HG02938 (cell line): ENCODE results near the gene CYB561A3.
"Not testable (repeated sequence)": the region's sequence is repeated elsewhere in the genome, so short reads cannot be mapped to it uniquely, and the experiment has no call there.

ENCODE experiments used
- ATAC-seq: cut with Tn5 transposase; IDR thresholded peaks from one replicate; pipeline ENCODE4 v1.9.1; 2021; ENCODE audit warnings: mild to moderate bottlenecking, moderate library complexity; ENCODE audit not compliant: unreplicated experiment

Gene CYB561A3, protein sequence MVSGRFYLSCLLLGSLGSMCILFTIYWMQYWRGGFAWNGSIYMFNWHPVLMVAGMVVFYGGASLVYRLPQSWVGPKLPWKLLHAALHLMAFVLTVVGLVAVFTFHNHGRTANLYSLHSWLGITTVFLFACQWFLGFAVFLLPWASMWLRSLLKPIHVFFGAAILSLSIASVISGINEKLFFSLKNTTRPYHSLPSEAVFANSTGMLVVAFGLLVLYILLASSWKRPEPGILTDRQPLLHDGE

DNA sequence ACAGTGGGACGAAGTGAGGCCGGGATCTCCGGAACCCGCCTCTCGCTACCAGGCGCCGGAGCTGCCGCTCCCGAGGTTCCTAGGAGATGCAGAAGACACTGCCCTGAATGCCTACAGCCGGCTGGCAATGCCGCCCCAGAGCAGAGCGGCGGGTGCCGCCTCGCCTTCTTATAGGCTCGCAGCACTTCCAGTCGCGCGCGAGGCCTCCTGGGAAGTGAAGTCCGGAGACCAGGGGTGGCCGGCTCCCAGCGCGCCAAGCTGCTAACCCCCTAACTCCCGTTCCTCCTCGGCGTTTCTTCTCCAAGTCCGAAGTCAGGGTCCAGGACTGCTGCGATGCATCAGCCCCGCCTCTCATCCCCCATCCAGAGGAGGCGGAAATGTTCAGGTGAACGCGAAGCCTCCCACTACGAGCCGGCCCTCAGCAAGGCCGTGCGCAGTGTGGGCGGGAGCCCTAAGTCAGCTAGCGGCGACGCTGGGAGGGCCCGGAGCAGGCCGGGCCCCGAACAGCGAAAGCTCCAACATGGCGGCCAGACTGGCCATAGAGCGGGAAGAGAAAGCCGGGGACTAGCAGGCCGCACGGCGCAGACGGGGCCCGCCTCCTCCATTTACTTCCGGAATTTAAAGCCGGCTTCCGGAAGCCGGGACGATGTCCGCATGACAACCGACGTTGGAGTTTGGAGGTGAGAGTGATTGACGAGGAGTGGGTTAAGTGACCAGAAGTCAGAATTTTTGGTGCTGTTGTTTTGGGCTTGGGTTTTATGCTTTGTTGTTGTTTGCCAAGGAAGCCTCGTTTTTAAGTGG lies at the start of gene CYB561A3, which contains the start of gene TMEM138:
CYB561A3 (minus strand) TSS at position 142 of the 801 bp plus-strand sequence. CDS start 5,169 bp downstream, outside the sequence.
TMEM138 (plus strand) TSS at position 634 of the 801 bp plus-strand sequence. CDS start 2,017 bp downstream, outside the sequence.
- ATAC-seq: peak; percentile 80

DNA sequence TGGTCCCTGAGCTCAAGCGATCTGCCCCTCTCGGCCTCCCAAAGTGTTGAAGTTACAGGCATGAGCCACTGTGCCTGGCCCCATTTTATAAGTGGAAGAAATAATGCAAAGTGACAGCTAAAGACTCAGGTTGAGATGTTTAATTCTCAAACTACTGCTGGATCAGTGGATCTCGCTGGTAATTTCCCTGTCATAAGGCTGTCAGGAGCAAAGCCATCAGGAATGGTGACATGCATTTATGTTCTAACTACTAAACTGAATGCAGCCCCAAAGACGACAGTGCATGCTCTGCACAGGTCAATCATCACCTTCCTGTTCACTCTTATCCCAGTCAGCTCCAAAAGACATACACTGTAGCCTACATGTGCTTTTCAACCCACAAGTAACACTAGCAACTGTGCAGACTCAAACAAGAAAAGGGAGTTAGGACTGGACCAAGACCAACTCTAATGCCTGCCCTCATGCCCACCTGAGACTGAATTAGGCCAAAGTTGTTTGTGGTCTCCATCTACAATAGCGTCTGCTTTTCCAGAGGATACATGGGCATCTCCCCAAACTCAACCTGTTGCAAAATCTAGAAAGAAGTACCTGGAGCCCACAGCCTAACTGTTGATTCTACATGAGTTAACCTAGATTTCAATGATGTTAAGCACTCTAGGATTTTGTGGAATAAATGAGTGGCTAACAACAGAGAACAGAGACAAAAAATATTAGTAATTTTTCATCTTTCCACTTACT lies 45.5 kb upstream of the CYB561A3 start:
- no peak for ATAC-seq

DNA sequence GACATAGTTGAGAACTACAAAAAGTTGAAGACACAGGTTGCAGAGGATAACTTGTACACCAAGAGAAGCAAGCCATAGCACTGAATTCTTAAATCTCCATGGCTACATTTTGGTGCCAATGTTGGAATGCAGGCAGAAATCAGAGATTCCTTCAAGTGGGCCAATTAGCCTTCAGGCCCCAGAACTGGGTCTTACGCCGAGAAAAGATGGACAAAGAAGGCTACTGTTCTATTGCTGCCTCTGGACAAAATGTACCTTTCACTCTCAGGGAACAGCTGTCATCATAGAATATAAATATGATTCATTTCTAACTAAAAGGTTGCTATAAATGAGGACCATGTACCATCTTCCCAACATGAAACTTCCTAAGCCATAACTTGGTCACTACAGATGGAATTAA lies 44.4 kb upstream of the CYB561A3 start:
- no peak for ATAC-seq

DNA sequence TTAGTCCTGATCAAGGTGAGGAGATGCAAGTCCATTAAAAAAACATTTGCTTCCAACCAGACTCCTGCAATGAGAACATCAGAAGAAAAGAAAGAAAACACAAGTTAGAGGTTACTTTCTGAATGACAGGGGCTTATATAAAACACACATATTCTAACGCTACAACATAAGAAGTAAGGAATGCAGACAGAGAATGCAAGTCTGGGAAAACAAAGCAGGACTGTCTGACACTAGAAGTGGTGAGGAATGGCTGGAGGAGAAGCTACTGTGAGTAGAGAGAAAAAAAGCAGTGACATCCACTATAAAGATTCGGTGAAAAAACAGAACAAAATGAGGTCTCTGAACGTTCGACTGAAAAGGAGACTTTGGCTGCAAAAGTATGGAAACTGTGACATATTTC lies 43.0 kb upstream of the CYB561A3 start:
- no peak for ATAC-seq

DNA sequence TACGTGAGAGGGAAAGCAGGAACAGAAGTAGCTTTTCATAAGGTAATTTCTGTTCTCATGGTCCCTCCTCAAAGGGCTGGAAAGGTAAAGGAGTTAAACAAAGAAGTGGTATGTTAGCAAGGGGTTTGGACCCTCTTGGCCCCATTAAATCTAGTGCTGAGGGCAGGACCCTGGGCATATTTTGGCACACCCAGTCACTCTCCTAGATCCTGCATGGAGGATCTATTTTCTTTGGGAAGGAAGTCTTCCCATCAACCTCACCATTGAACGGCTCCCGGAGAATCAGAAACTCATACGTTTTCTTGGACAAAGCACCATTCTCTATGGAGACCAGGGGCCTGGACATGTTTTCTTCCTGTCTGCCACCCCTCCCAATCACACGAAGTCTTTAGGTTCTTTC lies 42.4 kb upstream of the CYB561A3 start:
- ATAC-seq: no peak

DNA sequence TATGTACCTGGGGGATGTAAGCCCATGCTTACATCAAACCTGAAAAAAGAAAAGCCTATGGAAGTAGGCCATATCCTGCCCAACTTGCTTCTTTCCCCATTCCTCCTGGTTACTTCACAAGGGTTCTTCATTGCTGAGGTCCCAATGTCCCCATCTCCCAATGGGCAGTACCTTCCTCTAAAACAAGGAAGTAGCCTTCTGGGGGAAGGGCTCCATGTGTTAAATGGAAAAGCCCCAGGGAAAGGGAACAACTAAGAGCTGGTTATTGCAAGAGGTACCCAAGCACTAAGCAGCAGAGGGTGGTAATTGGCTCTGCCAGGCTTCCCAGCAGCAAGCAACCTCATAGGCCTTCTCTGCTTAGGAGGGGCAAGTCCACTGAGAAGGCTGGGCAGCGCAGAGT lies 42.0 kb upstream of the CYB561A3 start:
- no peak for ATAC-seq

DNA sequence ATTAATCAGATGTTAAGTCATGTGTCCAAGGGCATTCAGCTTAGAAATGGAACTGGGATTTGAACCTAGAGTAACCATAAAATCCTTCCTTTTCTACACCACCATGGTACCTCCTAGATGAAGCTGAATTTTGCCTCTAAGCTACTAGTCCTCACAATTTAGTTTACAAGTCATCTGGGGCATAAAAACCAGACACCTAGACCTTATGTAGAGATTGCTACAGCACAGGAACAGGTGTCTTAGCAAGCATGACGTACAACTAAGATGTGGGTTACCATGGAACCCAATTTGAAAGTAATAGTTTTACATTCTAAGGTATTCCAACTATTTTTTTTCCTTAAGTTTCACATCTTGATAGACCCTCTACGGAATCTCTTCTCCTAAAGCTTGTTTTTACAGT lies 39.9 kb upstream of the CYB561A3 start:
- ATAC-seq: no peak

DNA sequence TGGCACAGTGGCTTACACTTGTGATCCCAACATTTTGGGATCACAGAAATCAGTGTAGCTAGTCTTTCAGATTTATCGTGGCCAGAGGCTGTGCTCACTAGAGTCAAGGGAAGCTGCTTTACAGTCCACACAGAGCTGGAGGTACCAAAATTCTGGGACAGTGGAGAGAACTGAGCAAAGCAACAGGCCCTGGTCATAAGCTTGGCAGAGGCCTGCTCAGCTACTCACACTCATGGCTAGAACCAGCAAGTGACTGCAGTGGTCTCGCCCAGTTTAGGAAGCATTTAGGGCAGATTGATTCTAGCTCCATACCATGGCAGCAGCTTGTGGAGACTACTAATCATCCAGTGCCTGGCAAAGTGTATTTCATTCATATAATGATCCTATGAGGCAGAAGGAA lies 39.5 kb upstream of the CYB561A3 start:
- ATAC-seq: no peak

DNA sequence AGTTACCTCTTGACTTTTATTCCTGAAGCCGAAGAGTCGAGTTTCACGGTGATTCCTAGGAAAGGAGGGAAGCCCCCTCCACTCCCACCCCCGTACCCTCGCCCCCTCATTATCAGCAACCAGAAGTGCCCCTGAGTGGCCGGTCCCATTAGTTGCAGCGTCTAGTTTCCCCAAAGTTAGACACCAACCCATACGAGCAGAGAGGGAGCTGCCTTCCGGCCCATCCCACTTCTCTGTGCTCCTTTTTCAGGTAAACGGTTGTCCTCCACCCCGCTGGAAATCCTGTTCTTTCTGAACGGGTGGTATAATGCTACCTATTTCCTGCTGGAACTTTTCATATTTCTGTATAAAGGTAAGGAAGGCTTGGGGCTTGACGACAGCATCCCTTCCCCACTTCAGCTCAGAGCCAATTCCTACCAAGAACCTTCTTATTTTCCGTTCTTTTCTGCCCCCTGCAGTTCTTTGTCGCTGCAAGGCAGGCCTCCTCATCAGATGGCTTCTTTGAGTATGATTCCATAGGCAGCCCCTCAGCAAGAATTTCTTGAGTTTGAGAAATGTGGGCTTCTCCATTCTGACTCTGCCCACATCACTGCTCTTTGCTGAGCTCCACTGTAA lies 31.4 kb upstream of the CYB561A3 start:
- ATAC-seq: no peak

DNA sequence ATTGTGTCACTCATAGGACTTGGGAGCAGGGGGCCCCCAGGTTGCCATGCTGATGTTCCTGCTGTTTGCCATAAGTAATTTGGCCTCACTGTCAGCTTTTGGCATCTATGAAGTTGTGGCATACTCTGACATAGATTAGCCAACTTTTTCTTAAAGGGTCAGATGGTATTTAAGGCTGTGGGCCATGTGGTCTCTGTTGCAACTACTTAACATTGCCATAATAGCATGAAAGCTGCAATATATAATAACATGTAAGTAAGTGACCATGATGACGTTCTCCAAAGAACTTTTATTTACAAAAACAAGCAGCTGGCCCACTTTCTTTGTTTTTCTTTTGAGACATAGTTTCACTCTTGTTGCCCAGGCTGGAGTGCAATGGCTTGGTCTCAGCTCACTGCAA lies 28.5 kb upstream of the CYB561A3 start:
- no peak for ATAC-seq

DNA sequence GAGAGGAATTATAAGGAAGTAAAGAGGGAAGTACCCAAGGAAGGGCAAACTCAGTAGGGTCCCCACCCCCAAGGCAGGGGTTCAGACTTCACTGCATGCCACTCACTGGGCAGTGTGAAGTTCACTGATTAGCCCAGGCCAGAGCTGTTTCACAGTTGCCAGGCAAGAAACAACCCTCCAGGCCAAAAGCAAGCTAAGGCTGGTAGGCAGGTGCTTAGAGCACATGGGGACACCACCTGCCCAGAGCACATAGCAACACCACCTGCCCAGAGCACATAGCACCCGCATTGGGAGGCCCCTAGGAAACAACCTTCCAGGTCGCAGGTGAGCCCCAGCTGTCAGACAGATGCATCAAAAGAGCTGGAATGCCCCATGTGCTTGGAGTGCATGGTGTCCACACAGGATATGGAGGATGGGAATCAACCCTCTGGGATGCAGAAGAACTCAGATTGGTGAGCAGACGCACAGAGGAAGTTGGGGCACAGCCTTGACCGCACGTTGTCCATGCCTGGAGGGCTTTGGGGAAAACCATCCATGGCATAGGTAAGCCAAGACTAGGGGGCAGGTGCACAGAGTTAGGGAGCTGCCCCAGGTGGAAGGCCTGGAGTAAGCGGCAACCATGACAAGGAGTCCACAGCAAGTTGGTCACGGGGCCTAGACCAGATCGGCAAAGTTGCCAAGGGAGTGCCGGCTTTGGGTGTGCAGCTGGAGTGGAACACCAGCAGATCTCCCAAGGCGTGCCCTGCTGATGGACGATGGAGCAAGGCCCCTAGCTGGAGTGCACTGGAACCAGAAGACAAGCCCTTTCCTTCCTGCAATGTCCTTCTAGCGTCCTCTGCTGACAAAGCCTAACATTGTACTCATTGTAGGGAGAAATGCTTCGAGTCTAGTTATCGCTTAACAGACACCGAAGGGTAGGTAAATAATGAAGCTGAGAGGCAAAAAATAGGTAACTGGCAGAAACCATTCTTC lies 22.9 kb upstream of the CYB561A3 start:
- no peak for ATAC-seq

DNA sequence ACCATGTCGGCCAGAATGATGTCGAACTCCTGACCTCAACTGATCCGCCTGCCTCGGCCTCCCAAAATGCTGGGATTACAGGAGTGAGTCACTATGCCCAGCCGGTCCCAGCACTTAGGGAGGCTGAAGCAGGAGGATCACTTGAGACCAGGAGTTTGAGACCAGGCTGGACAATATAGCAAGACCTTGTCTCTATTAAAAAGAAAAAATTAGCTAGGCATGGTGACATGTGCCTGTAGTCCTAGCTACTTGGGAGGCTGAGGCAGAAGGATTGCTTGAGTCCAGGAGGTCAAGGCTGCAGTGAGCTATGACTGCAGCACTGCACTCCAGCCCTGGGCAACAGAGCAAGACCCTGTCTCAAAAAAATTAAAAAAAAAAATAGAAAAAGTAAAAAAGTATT lies 22.2 kb upstream of the CYB561A3 start:
- not testable (repeated sequence) for ATAC-seq

DNA sequence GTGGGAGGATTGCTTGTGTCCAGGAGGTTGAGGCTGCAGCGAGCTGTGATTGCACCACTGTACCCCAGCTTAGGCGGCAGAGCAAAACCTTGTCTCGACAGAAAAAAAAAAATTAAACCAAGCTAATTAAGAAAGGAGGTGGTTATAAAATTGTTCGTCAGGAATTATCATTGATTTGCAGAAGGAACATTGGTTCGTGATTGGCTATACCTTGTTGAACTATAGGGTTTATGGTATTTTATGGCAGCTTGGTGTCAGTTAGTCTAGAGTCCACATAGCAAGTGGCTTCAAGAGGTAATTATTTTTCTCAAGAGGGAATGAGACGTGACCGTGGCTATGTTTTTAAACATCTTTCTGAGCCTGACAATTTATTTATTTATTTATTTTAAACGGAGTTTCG lies 19.2 kb upstream of the CYB561A3 start:
- ATAC-seq: no peak

DNA sequence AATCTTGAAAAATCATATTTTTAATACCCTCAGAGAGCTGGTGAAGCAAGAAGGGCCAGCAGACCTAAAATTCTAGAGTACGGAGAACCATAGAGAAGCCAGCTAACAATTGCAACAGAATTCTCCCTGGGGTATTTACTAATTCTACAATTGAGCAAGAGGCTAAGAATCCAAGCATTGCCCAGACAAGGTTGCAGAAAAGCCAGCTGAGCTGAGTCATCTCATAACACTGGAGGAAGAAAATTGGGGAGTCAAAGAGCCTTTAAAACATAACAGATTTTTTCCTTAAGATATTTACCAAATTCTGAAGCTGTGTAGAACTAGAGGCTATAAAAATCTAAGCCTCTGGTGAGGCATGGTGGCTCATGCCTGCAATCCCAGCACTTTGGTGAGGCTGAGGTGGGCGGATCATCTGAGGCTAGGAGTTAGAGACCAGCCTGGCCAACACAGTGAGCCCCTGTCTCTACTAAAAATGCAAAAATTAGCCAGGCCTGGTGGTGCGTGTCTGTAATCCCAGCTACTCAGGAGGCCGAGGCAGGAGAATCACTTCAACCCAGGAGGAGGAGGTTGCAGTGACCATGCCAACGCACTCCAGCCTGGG lies 17.1 kb upstream of the CYB561A3 start:
- ATAC-seq: no peak

DNA sequence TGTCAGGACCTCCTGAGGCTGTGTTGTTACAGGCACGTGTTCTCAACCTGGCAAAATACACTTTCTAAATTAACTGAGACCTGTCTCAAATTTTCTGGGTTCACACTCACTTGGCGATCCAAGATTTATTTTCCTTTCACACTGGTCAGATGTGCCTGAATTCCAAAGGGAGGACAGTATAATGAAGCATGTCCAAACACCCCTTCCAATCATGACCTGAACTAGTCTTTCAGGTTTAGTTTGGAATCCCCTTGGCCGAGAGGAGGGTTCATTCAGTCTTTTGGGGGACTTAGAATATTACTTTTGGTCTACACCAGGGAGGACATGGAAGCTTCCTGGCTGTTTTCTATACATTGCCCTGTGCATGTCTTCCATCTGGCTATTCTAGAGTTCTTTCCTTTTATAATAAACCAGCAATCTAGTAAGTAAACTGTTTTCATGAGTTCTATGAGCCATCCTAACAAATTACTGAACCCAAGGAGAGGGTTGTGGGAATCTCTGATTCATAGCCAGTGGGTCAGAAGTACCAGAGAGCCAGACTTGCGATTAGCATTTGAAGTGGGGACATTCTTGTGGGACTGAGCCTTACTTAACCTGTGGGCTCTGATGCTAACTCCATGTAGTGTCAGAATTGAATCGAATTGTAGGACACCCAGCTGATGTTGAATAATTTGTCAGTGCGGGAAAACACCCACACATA lies 15.9 kb upstream of the CYB561A3 start:
- no peak for ATAC-seq

DNA sequence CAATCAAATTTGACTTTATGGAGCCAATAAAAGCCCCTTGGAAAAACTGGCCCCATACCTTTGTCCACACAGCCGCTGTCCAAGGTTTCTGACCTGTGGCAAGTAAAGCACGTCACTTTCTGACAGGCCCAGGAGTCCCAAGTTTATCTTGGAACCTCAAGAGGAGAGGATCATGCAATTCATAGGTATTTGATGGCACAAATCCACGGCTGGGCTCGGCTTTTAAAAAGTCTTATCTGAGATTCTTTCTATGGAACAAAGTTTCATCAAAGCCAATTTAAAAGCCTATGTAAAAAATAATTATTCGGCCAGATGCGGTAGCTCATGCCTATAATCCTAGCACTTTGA lies 14.1 kb upstream of the CYB561A3 start:
- no peak for ATAC-seq

DNA sequence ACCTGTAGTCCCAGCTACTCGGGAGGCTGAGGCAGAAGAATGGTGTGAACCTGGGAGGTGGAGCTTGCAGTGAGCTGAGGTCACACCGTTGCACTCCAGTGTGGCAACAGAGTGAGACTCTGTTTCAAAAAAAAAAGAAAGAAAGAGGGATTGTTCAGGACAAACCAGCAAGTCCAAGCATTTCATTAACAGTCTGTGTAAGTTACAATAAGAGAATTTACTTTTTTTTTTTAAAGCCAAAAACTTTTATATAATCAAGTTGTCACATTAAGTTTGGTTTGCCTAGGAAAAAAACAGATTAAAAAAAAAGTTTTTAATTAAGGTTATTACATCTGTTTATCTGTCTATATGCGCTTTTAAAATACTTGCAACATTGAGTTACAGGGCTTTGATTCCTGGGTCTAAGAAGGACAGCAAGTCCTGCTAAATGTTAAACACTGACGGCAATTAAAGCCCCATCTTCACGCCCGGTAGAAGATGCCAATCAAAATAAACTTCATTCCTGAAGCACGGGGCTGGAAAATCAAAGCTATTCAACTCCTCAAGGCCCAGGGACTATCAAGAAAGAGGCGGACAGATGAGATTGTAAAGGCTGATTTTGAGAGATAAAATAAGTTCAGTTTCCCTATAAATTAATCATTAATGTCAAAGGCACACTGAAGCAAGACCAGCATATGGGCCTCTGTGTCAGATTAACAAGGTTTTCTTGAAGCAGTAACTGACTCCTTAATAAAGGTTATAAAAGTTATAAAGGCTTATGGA lies 11.2 kb upstream of the CYB561A3 start:
- no peak for ATAC-seq

DNA sequence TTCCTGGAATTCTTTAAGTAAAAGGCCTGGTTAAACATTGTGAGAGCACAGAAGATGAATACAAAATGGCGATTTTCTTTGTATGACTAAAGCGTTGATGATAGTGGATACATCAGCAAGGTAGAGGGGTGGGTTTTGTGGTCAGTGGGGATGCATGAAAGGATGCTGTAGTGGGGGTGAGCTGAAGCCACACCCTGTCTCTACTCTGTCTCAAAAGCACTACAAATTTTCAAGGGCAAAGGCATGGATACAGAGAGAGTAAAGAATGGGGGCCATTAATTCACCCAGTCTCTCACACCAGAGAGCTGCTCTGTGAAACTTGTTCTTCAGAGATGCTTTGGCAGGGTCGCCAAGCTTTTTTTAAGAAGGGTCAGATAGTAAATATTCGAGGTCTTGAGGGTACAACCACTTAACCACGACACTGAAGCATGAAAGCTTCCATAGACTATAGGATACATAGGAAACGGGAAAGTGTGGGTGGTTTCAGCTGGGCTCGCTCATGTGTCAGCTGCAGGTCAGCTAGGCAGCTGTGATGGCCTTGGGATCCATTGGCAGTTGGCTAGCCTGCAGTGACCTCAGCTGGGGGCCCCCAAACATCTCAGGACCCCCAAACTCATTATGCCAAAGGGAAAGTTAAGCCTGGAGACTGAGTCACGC lies 8.8 kb upstream of the CYB561A3 start:
- ATAC-seq: no peak
